GM10266 (cell line): Measurements from ENCODE around the gene OR10G3.
A peak's percentile ranks its signal among the peaks of the same experiment; 100 is the strongest.
"Not testable (repeated sequence)": the region's sequence is repeated elsewhere in the genome, so short reads cannot be mapped to it uniquely, and the experiment has no call there.

ENCODE experiments used
- DNase-seq: peaks from one replicate; pipeline ENCODE4 v3.0.0; 2012; ENCODE audit errors: extremely low spot score
- TF ChIP-seq, protein P1 (sequence below): IDR thresholded peaks from 2 replicates; pipeline ENCODE4 v1.5.1; 2012; ENCODE audit warnings: mild to moderate bottlenecking, low read depth; ENCODE audit not compliant: control insufficient read depth, insufficient read depth; ENCODE audit errors: missing control alignments

Gene OR10G3

DNA sequence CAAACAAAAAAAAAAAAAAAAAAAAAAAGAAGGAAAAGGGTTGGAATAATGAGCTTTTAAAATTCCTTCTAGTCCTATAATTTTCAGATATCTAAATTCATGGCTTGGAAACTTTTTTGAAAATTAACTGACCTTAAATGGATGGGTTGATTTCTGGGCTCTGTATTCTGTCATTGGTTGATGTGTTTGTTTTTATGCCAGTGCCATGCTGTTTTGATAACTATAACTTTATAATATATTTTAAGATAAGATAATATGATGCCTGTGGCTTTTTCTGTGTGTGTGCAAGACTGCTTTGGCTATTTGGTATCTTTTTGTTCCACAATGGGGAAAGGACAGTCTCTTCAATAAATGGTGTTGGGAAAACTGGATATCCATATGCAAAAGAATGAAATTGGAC is 7.3 kb downstream of the OR10G3 start:
- DNase-seq: no peak
- TF ChIP-seq, protein P1, sequence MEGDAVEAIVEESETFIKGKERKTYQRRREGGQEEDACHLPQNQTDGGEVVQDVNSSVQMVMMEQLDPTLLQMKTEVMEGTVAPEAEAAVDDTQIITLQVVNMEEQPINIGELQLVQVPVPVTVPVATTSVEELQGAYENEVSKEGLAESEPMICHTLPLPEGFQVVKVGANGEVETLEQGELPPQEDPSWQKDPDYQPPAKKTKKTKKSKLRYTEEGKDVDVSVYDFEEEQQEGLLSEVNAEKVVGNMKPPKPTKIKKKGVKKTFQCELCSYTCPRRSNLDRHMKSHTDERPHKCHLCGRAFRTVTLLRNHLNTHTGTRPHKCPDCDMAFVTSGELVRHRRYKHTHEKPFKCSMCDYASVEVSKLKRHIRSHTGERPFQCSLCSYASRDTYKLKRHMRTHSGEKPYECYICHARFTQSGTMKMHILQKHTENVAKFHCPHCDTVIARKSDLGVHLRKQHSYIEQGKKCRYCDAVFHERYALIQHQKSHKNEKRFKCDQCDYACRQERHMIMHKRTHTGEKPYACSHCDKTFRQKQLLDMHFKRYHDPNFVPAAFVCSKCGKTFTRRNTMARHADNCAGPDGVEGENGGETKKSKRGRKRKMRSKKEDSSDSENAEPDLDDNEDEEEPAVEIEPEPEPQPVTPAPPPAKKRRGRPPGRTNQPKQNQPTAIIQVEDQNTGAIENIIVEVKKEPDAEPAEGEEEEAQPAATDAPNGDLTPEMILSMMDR: no peak

DNA sequence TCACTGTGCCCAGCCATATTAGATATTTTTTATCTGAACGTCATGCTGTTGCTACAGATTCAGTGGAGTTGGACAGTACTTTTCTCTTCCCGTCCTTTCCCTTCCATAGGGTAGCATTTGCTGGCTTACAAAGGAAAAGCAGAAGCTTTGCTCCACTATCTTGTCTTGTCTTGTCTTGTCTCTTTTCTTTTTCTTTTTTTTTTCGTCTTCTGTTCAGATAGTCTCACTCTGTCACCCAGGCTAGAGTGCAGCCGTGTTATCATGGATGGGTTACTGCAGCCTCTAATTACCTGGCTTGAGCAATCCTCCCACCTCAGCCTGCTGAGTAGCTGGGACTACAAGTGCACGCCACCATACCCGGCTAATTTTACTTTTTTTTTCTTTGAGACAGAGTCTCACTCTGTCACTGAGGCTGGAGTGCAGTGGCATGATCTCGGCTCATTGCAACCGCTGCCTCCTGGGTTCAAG is 21.1 kb downstream of the OR10G3 start:
- TF ChIP-seq, protein P1: no peak

GRCh38 chr14:21557084-21557901 is 22.6 kb downstream of the OR10G3 start:
- peak; percentile 60 for DNase-seq
- TF ChIP-seq, protein P1: peak; percentile 62

More for the DNA sequence above, 21.1 kb downstream of the OR10G3 start:
- no peak for DNase-seq

DNA sequence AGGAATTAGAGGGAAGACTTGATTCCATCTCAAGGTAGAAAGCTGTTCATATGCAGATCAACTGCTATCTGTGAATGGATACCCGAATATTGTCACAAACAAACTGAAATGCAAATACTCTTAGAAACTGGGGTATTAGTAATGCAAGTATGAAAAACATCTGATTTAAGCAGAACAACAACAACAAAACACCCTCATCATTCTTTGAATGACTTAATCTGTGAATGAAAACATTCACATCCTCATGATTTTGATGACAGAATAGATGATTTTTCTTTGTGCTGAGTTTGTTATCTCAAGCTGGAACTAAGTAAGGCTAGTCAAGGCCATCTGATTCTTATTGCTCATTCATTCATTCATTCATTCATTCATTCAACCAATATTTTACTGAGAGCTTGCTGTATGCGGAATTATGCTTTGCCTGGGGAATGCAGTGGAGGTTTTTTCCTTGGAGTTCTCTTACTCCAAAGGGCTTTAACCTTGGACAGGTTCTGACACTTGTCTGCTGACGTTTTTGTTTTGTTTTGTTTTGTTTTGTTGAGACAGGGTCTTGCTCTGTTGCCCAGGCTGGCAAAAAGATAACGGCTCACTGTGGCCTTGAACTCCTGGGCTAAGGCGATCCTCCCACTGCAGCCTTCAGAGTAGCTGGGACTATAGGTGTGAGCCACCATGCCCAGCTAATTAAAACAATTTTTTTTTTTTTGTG is 23.3 kb downstream of the OR10G3 start:
- TF ChIP-seq, protein P1: no peak
- no peak for DNase-seq

DNA sequence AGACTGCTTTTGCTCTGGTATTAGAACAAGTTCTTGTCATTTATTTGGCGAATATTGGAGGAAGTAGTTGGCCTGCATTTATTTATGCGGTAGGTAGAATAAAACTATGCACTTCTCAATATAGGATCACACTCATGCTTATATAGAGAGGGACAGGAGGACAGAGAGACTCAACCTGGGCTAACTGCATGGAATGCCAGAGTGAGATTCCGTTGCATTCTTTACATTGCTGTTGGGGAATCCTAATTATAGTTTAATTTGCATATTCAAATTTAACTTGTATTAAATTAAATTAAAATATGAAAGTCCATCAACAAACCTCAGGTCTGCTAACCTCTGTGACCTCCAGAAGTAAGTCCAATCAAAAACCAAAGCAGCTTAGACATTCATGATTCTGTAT is 26.6 kb downstream of the OR10G3 start:
- DNase-seq: no peak
- TF ChIP-seq, protein P1: no peak

- DNase-seq: not testable (repeated sequence)
Measured at GRCh38 chr14:21544588-21544987, 35.3 kb downstream of the OR10G3 start.

DNA sequence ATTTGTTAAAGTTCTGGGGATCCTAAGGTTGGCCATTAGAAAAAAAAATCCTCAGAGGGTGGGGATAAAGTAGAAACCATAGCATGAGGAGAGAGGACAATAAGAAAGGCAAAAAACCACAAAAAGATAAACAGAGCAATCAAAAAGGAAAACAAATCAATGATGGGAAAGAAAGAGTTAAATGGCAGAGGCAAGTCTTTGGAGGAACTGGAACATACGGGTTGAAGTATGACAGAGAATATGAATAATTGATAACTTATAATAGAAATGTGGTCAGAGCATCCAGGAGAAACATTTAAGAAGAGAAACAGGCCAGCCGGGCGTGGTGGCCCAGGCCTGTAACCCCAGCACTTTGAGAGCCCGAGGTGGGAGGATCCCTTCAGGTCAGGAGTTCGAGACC is 35.9 kb downstream of the OR10G3 start:
- TF ChIP-seq, protein P1: no peak

More for the DNA sequence above, 35.9 kb downstream of the OR10G3 start:
- no peak for DNase-seq
